ENCODE measurements around the gene THSD7A.
"Not testable (repeated sequence)": the region's sequence is repeated elsewhere in the genome, so short reads cannot be mapped to it uniquely, and the experiment has no call there.

Gene THSD7A

GRCh38 chr7:11450281-11450680 is 381.7 kb downstream of the THSD7A start:
- no peak for DNase-seq (ENCODE audit: low read depth)
- no peak for TF ChIP-seq CTCF (conservative IDR thresholded peaks at IDR 0.05; ENCODE audit: control insufficient read depth, insufficient read depth, low read depth, low read length)
- no peak overlapping the region for H3K4me3 ChIP-seq (ENCODE audit: control insufficient read depth, low read depth, low read length)

GRCh38 chr7:11449316-11449715 is 382.7 kb downstream of the THSD7A start:
- TF ChIP-seq CTCF (conservative IDR thresholded peaks at IDR 0.05; ENCODE audit: control insufficient read depth, insufficient read depth, low read depth, low read length), result no peak
- DNase-seq (ENCODE audit: low read depth), result no peak
- no peak overlapping the region for H3K4me3 ChIP-seq (ENCODE audit: control insufficient read depth, low read depth, low read length)

- no peak for TF ChIP-seq CTCF (conservative IDR thresholded peaks at IDR 0.05; ENCODE audit: control insufficient read depth, insufficient read depth, low read depth, low read length)
- H3K4me3 ChIP-seq (ENCODE audit: control insufficient read depth, low read depth, low read length), result no peak overlapping the region
- DNase-seq (ENCODE audit: low read depth), result no peak
Measured at GRCh38 chr7:11448323-11448722, 383.7 kb downstream of the THSD7A start.

GRCh38 chr7:11447106-11447505 is 384.9 kb downstream of the THSD7A start:
- no peak overlapping the region for H3K4me3 ChIP-seq (ENCODE audit: control insufficient read depth, low read depth, low read length)
- TF ChIP-seq CTCF (conservative IDR thresholded peaks at IDR 0.05; ENCODE audit: control insufficient read depth, insufficient read depth, low read depth, low read length), result no peak
- DNase-seq (ENCODE audit: low read depth), result no peak

- H3K4me3 ChIP-seq (ENCODE audit: control insufficient read depth, low read depth, low read length); DNase-seq (ENCODE audit: low read depth): not testable (repeated sequence)
Measured at GRCh38 chr7:11443934-11444333, 388.1 kb downstream of the THSD7A start.

GRCh38 chr7:11437994-11438393 is 394.0 kb downstream of the THSD7A start:
- no peak overlapping the region for H3K4me3 ChIP-seq (ENCODE audit: control insufficient read depth, low read depth, low read length)
- DNase-seq (ENCODE audit: low read depth), result peak; percentile 54
- TF ChIP-seq CTCF (conservative IDR thresholded peaks at IDR 0.05; ENCODE audit: control insufficient read depth, insufficient read depth, low read depth, low read length), result no peak

- no peak for TF ChIP-seq CTCF (conservative IDR thresholded peaks at IDR 0.05; ENCODE audit: control insufficient read depth, insufficient read depth, low read depth, low read length)
- no peak for DNase-seq (ENCODE audit: low read depth)
- H3K4me3 ChIP-seq (ENCODE audit: control insufficient read depth, low read depth, low read length), result no peak overlapping the region
Measured at GRCh38 chr7:11436773-11437524, 395.0 kb downstream of the THSD7A start.

All from fibroblast of mammary gland (primary cell).